GM12864 (cell line): ENCODE data around the gene EDEM2.
"Not testable (repeated sequence)": the region's sequence is repeated elsewhere in the genome, so short reads cannot be mapped to it uniquely, and the experiment has no call there.

Experiments used
- DNase-seq: peaks from one replicate; pipeline ENCODE4 v3.0.0-alpha.2; 2011; ENCODE audit warnings: low read depth
- H3K4me3 ChIP-seq: 2 replicates; pipeline ENCODE4 v1.5.1; 2011; ENCODE audit warnings: mild to moderate bottlenecking, low read depth, low read length, control low read depth
- CTCF ChIP-seq: IDR thresholded peaks from 2 replicates; pipeline ENCODE4 v1.5.1; 2011; ENCODE audit warnings: low read depth, mild to moderate bottlenecking, moderate library complexity, low read length, control low read depth, inconsistent platforms; ENCODE audit errors: missing control alignments

The EDEM2 gene

GRCh38 chr20:35165221-35166185 is 18.4 kb upstream of the EDEM2 start:
- TF ChIP-seq CTCF, result no peak
- no peak overlapping the region for H3K4me3 ChIP-seq
- DNase-seq, result no peak

DNA sequence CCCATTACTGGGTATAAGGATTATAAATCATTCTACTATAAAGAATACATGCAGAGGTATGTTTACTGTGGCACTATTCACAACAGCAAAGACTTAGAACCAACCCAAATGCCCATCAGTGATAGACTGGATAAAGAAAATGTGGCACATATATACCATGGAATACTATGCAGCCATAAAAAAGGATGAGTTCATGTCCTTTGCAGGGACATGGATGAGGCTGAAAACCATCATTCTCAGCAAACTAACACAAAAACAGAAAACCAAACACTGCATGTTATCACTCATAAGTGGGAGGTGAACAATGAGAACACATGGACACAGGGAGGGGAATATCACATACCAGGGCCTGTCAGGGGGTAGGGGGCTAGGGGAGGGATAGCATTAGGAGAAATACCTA is 17.4 kb upstream of the EDEM2 start:
- DNase-seq, H3K4me3 ChIP-seq: not testable (repeated sequence)

DNA sequence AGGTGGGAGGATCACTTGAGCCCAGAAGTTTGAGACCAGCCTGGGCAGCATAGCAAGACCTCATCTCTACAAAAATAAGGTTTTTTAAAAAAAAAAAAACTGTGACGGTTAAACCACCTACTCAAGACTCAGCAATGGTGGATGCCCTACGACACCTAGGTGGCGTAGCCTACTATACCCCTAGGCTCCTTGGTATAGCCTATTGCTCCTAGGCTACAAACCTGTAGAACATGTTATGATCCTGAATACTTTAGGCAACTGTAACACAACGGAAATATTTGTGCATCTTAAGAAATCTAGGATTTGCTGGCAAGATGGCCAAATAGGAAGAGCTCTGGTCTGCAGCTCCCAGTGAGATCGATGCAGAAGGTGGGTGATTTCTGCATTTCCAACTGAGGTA is 13.2 kb upstream of the EDEM2 start:
- H3K4me3 ChIP-seq, DNase-seq: not testable (repeated sequence)

DNA sequence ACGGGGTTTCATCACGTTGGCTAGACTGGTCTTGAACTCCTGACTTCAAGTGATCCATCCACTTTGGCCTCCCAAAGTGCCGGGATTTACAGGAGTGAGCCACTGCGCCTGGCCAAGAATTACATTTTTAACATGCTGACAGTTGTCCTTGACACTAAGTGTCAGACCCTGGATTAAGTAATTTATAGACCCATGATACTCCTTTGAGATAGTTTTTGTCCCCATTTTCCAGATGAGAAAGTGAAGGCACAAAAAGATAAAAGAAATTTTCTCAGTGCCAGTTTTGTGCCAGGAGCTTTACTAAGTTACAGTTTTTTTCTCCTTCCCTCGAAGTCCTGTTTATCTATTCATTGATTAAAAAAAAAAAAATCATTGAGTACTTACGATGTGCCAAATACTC is 9.8 kb upstream of the EDEM2 start:
- no peak overlapping the region for H3K4me3 ChIP-seq

DNA sequence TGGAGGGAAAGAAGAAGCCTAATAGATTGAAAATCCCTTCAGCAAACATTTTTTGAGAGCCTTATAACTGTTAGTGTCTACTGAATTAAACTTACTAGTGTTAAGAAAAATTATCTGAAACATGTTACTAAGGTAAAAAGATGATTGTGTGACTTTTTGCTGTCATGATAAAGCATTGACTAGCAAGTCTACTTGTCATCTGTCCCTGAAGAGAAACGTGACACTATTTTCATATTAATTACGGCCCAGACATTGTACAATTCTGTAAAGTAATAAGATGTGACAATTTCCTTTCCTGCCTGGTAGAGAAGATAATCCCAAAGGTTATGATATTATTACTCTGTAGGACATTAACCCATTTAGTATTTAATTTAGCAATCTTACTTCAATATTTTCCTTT is 8.8 kb upstream of the EDEM2 start:
- no peak overlapping the region for H3K4me3 ChIP-seq

More for the DNA sequence above, 9.8 kb upstream of the EDEM2 start:
- DNase-seq, result no peak
- TF ChIP-seq CTCF, result no peak

DNA sequence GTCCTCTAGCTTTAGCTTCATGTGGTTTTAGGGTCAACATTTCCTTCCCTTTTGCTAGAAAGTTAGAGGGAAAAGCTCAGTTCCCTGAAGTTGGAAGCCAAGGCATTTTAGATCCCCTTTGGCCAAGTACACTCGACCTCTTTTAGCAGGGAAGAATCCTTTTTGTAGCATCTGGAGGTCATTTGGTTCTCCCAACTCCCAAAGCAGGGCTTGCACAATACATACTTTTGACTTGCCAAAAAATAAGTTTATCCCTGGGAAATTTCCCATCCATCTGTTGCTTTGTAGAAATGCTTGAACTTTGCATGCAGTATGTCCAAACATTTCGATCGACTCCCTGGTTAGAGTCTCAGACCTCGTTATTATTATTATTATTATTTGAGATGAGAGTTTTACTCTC is 4.6 kb upstream of the EDEM2 start:
- no peak for DNase-seq
- no peak overlapping the region for H3K4me3 ChIP-seq
- TF ChIP-seq CTCF, result no peak

More for the DNA sequence above, 8.8 kb upstream of the EDEM2 start:
- DNase-seq, result no peak
- TF ChIP-seq CTCF, result no peak

DNA sequence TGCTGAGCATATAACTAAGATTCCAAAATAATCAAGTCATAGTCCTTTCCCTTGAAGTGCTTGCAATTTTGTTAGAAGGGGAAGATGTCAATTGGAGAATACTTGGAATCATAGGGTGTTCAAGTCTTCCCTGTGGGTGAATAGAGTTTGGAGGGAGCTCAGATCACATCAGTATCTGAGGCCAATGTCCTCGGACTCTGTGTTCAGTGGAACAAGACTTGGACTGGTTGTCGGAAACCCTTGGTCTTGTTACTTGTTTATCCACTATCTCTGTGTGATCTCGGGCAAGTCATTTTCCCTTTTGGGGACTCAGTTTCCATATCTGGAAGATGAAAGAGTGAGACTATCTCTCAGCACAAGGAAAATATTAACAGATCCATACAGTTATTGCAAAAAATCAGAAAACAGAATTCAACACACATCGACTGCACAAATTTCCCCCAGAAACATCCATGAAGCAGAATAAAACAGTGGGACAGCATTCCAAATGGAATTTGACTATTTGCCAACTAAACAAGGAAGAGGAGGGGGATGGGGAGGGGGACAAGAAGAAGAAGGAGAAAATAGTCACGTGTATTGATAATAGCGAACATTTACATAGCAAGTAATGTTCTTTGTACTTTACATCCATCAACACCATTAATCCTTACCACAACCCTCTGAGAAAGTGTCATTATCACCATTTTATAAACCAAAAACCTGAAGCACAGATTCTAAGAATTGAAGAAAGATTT is 3.9 kb upstream of the EDEM2 start:
- no peak for DNase-seq
- no peak for TF ChIP-seq CTCF
- no peak overlapping the region for H3K4me3 ChIP-seq

DNA sequence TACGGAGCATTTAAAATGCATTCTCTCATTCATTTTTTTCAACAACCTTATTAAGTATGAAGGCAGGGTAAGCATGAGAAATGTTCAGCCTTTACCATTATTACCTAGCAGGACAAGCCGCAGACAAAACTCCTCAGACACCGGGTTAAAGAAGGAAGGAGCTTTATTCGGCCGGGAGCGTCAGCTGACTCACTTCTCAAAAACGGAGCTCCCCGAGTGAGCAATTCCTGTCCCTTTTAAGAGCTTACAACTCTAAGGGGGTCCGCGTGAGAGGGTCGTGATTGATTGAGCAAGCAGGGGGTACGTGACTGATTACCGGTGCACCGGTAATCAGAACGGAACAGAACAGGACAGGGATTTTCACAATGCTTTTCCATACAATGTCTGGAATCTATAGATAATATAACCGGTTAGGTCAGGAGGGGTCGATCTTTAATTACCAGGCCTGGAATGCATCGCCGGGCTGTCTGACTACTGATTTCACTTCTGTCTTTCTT is 487 bp upstream of the EDEM2 start:
- peak overlapping the region; percentile 72 for H3K4me3 ChIP-seq
- not testable (repeated sequence) for DNase-seq
